ENCODE measurements around the gene PTGIS.
A peak's percentile ranks its signal among the peaks of the same experiment; 100 is the strongest.

The PTGIS gene

DNA sequence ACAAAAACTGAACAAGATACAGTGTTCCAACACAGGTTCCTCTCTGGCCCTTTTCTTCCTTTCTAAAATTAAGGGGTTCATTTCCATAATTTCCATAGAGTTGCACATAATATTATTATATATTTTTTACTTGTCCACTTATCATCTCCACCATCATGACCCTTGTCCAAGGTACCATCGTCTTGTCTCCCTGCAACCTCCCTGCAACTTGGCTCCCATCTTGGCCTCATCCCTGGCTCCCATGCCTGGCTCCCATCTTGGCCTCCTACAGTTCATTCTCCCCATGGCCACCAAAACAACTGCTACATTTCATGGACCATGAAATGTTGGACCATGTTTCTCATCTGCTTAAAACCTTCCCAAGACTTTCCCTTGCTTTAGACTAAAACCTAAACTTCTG lies 82.4 kb downstream of the PTGIS start:
- DNase-seq, result no peak

DNA sequence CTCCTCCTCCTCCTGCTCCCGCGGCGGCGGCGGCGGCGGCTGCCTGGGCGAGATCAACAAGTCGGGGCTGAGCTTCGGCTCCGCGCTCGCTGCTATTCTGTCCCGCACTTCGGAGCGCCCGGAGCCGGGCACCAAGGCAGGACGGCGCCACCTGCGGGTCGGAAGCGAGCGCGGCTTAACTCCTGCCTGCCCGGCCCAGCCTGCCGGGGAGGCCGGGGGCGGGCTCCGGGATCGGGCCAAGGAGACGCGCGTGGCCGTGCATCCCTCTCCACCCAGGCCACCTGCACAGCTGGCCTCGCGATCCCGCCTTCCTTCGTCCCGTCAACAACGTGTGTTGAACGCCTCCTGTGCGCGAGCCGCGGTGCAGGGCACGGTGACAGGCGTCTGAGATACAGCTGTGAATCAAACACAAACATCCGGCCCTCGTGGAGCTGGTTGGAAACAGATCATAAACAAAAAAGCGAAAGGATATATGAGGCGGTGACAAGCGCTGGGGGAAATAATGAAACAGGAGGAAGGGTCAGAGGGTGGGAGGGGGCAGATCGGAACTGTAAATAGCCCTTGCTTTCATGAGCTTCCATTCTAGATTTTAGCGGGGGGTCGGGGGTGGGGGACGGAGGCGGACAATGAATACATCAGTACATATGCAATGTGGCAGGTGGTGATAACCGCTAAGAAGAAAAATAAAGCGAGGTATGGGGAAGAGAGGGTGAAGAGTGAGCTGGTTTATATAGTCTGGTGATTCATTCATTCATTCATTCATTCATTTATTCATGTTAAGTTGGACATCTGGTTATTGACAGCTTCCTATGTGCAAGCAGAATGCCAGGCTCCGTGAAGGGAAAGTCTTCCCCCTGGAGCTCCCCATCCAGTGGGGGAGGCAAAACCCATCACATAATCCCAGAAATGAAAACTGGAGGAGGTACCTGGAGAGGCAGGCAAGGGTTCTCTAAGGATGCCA lies 83.5 kb downstream of the PTGIS start:
- peak; percentile 58 for DNase-seq

DNA sequence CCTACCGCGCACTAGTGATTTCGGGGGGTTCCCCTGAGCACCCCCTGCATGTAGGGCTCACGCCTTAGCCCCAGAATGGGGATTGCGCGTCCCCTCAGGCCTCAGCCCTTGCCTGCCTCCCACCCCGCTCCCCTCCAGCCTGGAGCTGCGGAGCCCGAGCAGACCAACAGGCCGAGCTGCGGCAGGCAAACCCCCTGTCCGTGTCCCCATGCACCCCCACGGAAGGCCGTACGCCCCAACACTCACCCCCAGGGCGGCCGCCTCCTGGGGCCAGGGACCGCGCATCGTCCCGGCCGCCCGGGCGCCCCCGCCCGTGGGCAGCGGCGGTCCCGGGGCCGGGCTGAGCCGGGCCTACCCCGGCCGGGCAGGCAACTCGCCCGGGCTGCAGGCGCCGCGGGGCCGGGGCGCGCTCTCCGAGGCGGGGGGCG lies 84.2 kb downstream of the PTGIS start:
- no peak for DNase-seq

DNA sequence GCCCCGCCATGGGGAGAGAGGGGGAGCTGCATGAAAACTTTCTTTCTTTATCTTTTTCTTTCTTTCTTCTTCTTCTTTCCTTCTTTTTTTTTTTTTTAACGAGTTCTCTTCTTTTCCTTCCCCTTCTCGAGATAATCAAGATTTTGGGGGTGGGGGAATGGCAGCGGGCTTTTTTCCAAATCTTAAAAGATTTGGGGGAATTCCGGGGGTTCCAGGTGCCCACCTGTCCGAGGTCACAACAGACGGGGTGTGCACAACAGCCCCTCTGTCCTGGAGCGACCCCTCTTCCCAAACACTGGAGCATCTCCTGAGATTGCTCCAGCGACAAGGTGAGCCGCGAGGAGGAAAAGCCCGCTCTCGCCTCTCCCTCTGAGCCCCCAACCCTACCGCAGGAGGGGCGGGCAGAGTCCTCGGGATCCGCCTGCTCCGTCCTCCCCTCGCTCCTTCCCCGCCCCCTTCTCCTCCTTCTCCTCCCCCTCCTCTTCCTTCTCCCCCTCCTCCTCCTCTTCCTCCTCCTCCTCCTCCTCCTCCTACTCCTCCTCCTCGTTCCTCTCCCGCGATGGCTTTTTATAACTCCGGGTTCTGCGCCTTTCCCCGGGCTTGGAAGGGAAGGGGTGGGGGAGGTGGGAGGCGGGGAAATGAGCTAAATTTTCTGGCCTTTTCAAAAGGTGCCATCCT lies 84.8 kb downstream of the PTGIS start:
- no peak for DNase-seq

DNA sequence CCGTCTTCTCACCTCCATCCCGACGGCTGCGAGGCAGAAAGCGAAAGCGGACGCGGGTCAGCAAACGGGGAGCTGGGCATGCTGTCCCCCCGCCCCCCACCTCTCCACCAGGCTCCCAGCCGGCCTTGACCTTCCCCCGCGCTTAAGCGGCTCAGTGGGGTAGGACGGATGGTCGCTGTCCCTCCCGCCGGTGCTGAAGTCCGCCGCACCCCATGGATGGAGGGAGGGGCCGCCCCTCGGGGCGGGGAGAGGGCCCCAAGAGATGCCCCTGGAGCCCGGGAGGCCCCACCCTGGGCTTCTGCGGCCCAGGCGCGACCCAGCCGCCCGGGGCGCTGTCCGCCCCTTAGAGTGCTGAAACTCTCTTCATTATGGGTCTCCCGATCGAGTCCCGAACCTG lies 85.3 kb downstream of the PTGIS start, which contains the start of gene KCNB1:
KCNB1 (minus strand) TSS at position 48 of the 397 bp plus-strand sequence. CDS start 188 bp downstream, outside the sequence.
- peak; percentile 34 for DNase-seq

DNA sequence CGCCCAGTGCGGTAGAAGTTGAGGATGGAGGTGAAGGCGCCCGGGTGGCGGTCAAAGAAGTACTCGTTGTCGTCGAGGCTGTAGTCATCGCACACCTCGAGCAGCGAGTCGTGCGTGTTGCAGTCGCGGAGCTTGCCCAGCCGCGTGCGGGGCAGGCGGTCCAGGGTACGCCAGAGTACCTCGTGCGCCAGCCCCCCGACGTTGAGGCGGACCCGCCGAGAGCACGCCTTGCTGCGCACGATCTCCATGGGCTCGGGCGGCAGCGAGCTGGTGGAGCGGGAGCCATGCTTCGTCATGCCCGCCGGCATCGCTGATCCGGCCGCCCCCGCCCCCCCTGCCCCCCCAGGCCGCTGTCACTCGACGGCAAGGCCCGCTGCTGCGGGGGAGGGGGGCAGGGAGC lies 85.8 kb downstream of the PTGIS start:
- no peak for DNase-seq

DNA sequence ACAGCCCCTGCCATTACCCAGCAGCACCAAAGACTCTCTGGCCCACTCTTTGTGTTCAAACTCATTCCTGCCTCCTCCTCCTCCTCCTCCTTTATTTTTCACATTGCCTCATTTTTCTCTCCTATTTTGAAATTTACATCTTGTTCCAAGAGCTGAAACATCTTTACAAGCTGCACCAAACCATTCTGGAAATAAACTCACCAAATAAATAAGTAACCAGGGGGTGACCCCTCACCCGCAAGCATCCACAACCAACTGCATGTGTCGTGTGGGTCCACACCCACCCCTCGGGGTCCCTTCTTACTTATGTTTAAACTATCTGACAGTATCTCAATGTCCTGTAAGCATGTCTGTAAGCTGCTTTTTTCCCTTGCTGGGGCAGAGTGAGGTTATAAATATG lies 86.8 kb downstream of the PTGIS start:
- no peak for DNase-seq

DNA sequence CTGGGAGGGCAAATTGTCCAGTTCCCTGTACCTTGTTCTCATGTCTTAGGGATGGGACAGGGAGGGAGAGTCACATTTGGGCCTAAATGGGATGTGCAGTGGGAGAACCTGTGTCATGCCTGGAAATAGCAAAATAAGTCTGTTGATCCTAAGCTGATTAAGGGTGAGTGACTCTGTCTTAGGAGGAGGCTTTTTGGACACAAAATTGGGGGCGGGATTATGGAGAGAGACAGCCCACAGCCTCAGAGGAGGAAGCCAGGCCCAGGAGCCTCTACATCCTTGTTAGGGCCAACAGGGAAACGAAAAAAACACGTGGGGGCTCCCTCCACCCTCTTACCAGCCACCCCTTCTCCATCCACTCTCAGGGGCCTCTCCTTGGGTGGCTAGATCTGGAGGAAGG lies 87.7 kb downstream of the PTGIS start:
- DNase-seq, result no peak

DNA sequence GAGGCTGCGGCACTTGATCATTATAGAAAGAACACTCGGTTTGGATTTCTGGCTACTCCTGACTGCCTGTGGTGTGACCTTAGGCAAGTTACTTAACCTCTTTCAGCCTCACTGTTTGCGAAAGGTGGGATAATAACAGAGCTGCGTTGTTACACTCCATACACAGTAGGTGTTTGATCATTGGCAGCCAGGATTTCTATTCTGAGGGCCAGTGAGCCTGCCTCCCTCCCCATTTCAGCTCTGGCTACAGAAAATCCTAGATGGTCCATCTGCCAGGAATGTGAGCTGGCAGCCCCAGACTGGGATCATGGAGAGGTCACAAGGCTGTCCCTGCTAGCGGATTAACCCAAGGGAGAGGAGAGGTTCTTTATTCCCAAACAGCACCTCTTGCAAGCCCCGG lies 88.2 kb downstream of the PTGIS start:
- DNase-seq, result no peak

DNA sequence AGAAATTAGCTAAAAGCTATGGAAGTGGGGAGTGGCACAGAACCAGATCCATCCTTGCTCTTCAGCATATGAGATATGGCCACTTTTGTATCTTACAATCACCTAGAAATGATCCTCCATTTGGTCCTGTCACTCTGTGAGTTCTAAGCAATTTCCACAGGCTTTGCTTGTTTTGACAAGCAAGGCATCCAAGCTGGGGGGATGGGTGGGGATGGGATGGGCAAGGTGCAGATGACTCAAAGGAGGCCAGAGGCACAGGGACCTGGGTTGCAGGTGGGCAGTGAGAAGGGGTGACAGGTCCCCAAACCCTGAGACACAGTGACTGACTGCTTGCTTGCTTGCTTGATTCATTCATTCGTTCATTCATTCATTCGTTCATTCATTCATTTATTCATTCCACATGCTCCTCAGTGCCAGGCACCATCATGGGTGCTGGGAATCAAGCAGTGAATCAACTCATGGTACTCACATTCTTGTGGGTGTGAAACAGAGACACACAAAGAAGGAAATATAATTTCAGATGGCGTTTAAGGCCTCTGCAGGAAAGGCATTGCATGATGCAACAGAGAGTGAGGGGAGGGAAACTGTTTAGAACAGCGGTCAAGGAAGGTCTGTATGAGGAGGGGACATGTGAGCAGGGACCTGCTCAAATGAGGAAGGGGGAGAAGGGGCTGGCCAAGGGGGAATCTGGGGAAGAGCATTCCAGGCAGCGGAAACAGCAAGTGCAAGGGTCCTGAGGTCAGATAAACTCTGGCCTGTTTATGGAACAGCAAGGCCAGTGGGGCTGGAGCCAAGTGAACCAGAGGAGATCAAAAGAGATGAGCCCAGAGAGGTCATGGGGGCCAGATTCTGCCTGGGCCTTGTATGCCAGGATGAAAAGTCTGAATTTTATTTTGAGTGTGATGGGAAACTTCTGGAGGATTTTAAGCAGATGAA lies 88.9 kb downstream of the PTGIS start:
- DNase-seq, result no peak

DNA sequence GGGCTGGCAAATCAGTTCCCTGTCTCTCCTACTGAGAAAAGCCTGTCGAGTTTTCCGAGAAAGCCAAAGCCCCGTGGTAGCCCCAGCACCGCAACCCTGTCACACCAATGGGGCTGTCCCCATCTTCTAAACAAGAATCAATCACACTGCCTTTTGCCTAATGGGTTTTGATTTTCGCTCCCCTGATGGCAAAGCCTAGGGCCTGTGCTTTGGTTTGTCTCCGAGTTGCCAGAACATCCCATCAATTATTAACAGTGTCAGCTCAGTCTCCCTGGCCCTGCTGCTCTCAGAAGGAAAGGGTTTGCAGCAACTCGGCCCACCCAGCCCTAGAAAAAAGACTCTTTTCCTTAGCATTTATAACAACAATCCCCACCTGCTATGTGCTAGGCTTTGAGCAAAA lies 89.7 kb downstream of the PTGIS start:
- no peak for DNase-seq

DNA sequence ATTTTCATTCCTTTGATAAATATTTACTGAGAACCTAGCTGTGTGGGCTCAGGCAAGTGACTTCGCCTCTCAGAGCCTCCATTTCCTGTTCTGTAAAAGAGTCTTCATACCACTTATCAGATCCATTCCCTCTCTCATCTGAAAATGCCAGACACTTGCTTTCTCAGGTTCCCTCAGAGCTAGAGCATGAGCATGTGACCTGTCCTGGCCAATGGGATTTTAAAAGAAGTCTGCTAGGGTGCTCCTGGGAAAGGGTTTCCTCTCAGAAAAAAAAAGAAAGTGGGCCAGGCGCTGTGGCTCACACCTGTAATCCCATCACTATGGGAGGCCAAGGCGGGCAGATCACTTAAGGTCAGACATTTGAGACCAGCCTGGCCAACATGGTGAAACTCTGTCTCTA lies 90.7 kb downstream of the PTGIS start:
- DNase-seq, result no peak

DNA sequence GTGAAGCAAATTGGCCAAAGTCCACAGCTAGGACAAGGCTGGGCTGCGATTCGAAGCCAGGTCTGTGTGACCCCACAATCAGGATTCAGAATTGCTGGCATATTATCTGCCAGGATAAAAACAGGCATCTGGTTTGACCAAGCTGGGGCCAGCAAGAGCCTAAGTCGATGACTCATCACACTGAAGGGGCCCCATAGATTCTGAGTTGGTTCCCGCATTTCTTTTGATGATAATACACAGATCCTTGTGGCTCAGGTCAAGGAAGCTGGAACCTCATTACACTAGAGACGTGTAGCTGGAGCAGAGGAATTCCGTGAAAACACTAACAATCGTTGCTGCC lies 92.0 kb downstream of the PTGIS start:
- no peak for DNase-seq

DNA sequence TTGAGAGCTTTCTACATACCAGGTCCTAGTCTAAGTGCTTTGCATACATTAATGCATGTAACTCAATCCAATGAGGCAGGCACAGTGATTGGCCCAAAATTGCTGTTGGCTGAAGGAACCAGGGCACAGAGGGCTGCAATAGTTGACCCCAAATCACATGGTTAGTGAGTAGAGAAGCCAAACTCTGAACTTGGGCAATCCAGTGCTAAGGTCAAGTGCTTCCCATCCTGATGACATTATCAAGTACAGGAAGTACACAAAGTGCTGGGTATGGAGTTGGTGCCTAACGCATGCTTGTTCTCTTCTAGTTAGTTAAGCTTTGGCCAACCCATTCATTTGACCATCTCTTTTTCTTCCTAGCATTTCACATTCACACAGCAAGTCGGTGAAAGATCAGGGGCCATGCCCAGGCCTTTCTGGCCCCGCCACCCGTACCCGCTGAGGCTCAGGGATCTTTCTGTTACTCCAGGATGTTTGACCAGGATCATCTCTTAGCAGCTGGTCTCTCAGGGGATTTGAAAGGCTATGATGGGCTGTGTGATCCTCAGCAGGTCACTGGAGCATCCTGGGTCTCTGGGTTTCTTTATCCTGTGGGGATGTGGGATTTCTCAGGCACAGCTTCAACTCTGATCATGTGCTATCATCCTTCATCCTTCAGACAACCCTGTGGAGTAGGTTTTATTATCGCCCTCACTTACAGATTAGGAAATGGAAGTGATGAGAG lies 92.5 kb downstream of the PTGIS start:
- DNase-seq, result no peak

DNA sequence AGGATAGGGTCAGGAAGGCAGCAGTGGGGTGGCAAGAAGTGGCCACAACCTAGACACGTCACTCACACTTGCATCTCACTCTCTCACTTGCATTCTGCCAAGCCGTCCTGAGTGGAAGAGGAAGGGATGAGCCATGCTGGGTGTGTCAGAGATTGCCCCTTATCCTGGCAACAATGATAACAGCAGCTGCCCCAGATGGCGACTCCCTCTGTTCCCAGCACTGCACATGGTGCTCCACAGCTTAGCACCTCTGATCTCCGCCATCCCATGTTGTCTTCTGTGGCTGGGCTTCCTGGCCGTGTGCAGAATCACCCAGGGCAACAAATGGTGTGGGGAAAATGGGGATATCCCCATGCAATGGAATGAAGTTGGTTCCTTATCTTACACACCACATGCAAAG lies 96.5 kb downstream of the PTGIS start:
- DNase-seq, result no peak

DNA sequence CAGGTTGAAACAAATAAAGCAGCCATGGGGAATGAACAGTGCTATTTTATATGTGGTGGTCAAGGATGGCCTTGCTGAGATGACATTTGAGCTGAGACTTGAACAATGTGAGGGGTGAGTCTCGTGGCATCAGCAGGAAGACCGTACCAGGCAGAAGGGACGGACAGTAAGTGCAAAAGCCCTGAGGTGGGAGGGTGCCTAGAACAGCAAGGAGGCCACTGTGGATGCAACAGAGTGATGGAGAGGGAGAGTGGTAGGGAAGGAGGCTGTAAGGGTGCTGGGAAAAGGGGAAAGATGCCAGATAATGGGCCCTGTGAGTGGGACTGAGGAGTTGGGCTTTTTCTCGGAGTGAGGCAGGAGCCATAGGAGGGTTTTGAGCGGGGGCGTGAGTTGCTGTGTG lies 97.0 kb downstream of the PTGIS start:
- DNase-seq, result no peak

DNA sequence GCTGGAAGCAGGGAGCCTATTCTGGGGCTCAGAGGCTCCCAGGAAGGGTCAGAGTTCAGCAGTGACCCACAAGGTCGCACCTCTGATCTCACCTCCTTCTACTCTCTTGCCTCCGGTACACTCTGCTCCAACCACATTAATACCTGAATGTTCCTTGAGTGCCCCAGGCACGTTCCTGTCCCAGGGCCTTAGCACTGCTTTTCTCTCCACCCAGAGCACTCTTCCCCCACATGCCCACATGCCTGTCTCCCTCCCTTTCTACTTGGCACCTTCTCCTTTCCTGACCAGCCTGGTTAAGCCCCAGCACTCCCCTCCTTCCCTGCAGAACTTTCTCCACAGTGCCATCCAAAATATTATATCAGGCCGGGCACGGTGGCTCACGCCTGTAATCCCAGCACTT lies 98.9 kb downstream of the PTGIS start:
- DNase-seq, result no peak

DNA sequence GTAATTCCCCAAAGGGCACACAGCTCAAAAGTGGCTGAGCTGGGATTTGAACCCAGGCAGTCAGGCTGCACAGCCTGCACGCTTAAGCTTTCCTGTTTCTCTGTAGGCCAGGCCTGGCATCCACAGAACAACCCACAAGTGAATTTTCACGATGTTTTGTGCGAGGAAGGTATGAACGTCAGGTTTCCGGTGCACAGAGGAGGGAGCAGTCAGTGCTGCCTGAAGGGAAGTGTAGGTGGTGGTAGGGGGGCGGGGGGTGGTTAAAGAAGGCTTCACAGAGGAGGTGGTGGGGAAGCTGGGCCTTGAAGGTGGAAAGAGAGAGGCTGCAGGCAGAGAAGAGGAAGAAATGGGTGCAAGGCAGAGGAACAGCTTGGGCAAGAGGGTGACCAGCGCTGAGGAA lies 99.5 kb downstream of the PTGIS start:
- DNase-seq, result no peak

DNA sequence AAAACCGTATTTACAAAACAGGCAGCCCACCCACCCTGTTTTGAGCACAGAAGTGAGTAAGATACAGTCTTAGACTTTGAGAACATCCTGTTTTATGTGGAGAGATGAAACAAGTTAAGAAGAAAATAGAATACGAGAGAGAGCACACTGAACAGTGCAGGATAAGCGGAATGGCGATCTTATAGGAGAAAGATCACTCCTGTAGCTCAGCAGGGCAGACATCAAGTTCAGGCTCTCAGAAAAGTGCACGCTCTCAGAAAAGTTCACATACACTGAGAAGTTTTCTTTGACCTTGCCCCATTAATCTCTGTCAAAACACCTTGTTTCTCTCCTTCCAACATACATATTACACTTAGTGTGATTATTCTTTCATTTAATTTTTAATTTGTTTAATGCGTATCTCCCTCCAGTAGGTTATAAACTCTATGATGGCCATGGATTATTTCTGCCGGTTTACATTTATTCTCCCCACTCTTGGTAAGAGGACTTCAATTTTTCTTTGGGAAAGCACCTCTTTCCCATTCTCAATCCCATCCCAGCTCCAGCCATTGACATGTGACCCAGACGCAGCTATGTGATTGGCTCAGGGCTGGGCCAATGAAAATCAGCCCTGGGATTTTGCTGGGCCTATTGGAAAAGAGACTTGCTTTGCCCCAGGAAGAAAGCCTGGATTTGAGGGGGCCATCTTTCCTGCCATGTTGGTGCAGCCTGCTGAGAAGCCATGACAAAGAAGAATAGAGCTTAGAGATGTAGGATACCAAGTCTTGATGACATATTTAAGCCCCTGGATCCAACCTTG lies 101.6 kb downstream of the PTGIS start:
- no peak for DNase-seq

DNA sequence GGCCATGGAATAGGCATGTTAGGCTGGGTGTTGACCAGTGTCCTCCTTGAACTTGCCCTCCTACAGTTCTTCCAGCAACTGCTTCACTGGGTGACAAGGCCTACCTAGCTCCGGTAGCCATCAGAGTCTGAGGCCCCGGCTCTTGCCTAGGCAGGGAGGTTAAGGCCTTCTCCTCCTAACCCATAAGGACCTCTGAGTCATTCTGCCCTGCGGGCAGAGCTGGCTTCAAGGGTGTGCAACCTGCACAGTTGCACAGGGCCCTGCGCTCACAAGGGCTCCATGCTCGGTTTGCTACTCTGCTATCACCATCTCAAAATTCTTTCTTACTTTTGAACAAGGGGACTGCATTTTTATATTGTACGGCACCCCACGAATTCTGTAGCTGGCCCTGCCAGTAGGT lies 103.4 kb downstream of the PTGIS start:
- no peak for DNase-seq

DNA sequence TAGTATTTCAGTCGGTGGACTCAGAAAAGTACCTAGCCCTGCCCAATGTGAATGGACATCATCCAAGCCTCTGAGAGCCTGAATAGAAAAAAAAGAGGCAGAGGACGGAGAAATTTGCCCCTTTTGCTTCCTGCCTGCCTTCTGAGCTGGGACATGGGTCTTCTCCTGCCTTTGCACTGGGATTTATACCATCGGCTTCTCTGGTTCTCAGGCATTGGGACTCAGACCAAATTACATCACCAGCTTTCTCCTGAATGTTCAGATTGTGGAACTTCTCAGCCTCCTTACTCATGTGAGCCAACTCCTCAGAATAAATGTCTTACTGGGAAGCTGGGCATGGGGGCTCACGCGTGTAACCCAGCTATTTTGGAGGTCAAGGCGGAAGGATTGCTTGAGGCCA lies 105.3 kb downstream of the PTGIS start:
- DNase-seq, result no peak

Data from hematopoietic multipotent progenitor cell treated with erythropoietin and hydrocortisone succinate and interleukin-3 and kit ligand, for 8 days (in vitro differentiated cells).